ENCODE measurements around the gene SPPL3.

Gene SPPL3

GRCh38 chr12:120851944-120852343, 52.2 kb downstream of the SPPL3 start:
- Histone ChIP-seq H3K27me3 (ENCODE audit: control insufficient read depth, insufficient read depth, low read length) (no peaks in the 10 kb centered on the region), H3K36me3 (ENCODE audit: insufficient read depth, low read length) (no peaks in the 10 kb centered on the region), H3K4me2 (ENCODE audit: low read length) (no peak overlapping the region), H3K4me3 (ENCODE audit: low read length) (no peak overlapping the region), H3K9ac (ENCODE audit: low read depth, low read length) (no peak overlapping the region), H3K4me1 (ENCODE audit: control insufficient read depth, insufficient read depth, low read length) (peaks cover 20% of the 10 kb centered on the region), H3K9me3 (replicated peaks; ENCODE audit: low read length) (no peaks in the 10 kb centered on the region)

DNA sequence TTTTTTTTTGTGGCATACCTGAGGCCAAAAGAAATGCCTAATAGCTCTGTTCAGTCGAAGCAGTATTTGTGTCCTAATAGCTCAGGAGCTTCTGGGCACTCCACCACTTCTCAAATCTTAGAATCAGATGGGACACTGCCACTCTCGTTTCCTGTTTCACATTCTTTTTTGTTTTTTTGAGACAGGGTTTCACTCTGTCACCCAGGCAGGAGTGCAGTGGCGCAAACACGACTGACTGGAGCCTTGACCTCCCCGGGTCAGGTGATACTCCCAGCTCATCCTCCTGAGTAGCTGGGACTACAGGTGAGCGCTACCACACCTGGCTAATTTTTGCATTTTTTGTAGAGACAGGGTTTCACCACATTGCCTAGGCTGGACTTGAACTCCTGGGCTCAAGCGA, 52.7 kb downstream of the SPPL3 start:
- no peaks in the 10 kb centered on the region for H3K27me3 ChIP-seq (ENCODE audit: control insufficient read depth, insufficient read depth, low read length)
- no peaks in the 10 kb centered on the region for H3K36me3 ChIP-seq (ENCODE audit: insufficient read depth, low read length)
- H3K4me3 ChIP-seq (ENCODE audit: low read length) = no peak overlapping the region
- no peak overlapping the region for H3K9ac ChIP-seq (ENCODE audit: low read depth, low read length)
- no peaks in the 10 kb centered on the region for H3K9me3 ChIP-seq (replicated peaks; ENCODE audit: low read length)
- no peak overlapping the region for H3K4me2 ChIP-seq (ENCODE audit: low read length)
- H3K4me1 ChIP-seq (ENCODE audit: control insufficient read depth, insufficient read depth, low read length) = peaks cover 24% of the 10 kb centered on the region

- Histone ChIP-seq H3K9ac (ENCODE audit: low read depth, low read length) (no peak overlapping the region), H3K36me3 (ENCODE audit: insufficient read depth, low read length) (no peaks in the 10 kb centered on the region), H3K4me2 (ENCODE audit: low read length) (peak overlapping the region; percentile 11), H3K4me3 (ENCODE audit: low read length) (no peak overlapping the region), H3K9me3 (replicated peaks; ENCODE audit: low read length) (no peaks in the 10 kb centered on the region), H3K4me1 (ENCODE audit: control insufficient read depth, insufficient read depth, low read length) (peaks cover 27% of the 10 kb centered on the region), H3K27me3 (ENCODE audit: control insufficient read depth, insufficient read depth, low read length) (no peaks in the 10 kb centered on the region)
These were observed 54.4 kb downstream of the SPPL3 start for GRCh38 chr12:120849765-120850164.

DNA sequence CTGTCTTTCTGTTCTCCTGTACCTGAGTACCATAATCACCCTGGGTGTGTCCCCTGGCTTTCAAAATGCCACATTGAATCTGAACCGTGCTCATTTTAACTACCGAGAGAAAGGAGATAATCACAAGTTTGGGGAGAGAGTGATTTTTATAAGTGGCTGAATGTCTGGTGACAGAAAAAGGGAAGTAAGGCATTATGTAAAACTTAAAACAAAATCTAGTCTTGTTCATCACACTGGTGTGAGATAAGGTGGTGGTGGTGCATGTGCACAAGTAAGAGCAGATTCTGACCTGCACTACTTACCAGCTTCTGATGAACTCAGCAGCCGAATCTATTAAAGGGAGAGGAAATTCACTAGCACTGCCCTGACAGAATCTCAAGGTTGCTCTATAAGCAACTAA, 56.3 kb downstream of the SPPL3 start:
- peaks cover 21% of the 10 kb centered on the region for H3K4me1 ChIP-seq (ENCODE audit: control insufficient read depth, insufficient read depth, low read length)
- H3K27me3 ChIP-seq (ENCODE audit: control insufficient read depth, insufficient read depth, low read length) = no peaks in the 10 kb centered on the region

DNA sequence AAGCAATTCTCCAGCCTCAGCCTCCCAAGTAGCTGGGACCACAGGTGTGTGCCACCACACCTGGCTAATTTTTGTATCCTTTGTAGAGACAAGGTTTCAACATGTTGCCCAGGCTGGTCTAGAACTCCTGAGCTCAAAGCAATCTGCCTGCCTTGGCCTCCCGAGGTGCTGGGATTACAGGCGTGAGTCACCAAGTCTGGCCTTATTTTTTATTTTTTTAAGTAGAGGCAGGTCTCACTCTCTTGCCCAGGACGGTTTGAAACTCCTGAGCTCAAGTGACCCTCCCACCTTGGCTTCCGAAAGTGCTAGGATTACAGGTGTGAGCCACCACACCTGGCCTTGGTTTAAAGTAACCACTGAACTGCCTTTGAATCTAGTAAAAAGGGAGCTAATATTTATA, 56.8 kb downstream of the SPPL3 start:
- Histone ChIP-seq H3K4me3 (ENCODE audit: low read length) (no peak overlapping the region), H3K9ac (ENCODE audit: low read depth, low read length) (no peak overlapping the region), H3K4me1 (ENCODE audit: control insufficient read depth, insufficient read depth, low read length) (peaks cover 25% of the 10 kb centered on the region), H3K4me2 (ENCODE audit: low read length) (no peak overlapping the region), H3K9me3 (replicated peaks; ENCODE audit: low read length) (no peaks in the 10 kb centered on the region), H3K27me3 (ENCODE audit: control insufficient read depth, insufficient read depth, low read length) (no peaks in the 10 kb centered on the region), H3K36me3 (ENCODE audit: insufficient read depth, low read length) (no peaks in the 10 kb centered on the region)

More for the DNA sequence above, 56.3 kb downstream of the SPPL3 start:
- Histone ChIP-seq H3K9ac (ENCODE audit: low read depth, low read length) (no peak overlapping the region), H3K9me3 (replicated peaks; ENCODE audit: low read length) (no peaks in the 10 kb centered on the region), H3K4me3 (ENCODE audit: low read length) (no peak overlapping the region), H3K4me2 (ENCODE audit: low read length) (no peak overlapping the region), H3K36me3 (ENCODE audit: insufficient read depth, low read length) (no peaks in the 10 kb centered on the region)

DNA sequence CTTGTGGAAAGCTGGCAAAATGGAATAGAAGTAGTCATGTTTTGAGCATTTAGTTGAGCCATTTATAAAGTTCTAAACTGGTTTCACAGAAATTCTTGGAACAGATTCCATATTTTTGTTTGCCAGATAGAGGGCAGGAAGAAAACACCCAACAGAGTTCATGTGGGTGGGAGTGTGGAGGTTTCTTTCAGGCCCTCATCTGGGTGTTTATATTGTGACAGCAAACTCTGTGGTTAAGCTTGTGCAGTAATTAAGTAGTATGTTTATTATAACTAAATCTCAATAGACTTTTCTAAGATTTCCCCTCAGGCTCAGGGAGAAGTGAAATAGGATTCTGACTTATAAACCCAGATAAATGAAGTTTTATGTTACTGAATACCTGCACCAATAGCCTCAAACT, 57.4 kb downstream of the SPPL3 start:
- no peak overlapping the region for H3K4me2 ChIP-seq (ENCODE audit: low read length)
- H3K27me3 ChIP-seq (ENCODE audit: control insufficient read depth, insufficient read depth, low read length) = no peaks in the 10 kb centered on the region
- peaks cover 26% of the 10 kb centered on the region for H3K4me1 ChIP-seq (ENCODE audit: control insufficient read depth, insufficient read depth, low read length)
- no peaks in the 10 kb centered on the region for H3K36me3 ChIP-seq (ENCODE audit: insufficient read depth, low read length)
- H3K9me3 ChIP-seq (replicated peaks; ENCODE audit: low read length) = no peaks in the 10 kb centered on the region
- H3K9ac ChIP-seq (ENCODE audit: low read depth, low read length) = no peak overlapping the region
- H3K4me3 ChIP-seq (ENCODE audit: low read length) = no peak overlapping the region

- H3K27me3 ChIP-seq (ENCODE audit: control insufficient read depth, insufficient read depth, low read length) = no peaks in the 10 kb centered on the region
- no peaks in the 10 kb centered on the region for H3K9me3 ChIP-seq (replicated peaks; ENCODE audit: low read length)
- H3K36me3 ChIP-seq (ENCODE audit: insufficient read depth, low read length) = no peaks in the 10 kb centered on the region
- no peak overlapping the region for H3K4me2 ChIP-seq (ENCODE audit: low read length)
- no peak overlapping the region for H3K9ac ChIP-seq (ENCODE audit: low read depth, low read length)
- peaks cover 26% of the 10 kb centered on the region for H3K4me1 ChIP-seq (ENCODE audit: control insufficient read depth, insufficient read depth, low read length)
- no peak overlapping the region for H3K4me3 ChIP-seq (ENCODE audit: low read length)
These were observed 58.5 kb downstream of the SPPL3 start for GRCh38 chr12:120845696-120846095.

- no peaks in the 10 kb centered on the region for H3K36me3 ChIP-seq (ENCODE audit: insufficient read depth, low read length)
- H3K4me1 ChIP-seq (ENCODE audit: control insufficient read depth, insufficient read depth, low read length) = peaks cover 22% of the 10 kb centered on the region
- no peaks in the 10 kb centered on the region for H3K9me3 ChIP-seq (replicated peaks; ENCODE audit: low read length)
- H3K4me3 ChIP-seq (ENCODE audit: low read length) = no peak overlapping the region
- no peaks in the 10 kb centered on the region for H3K27me3 ChIP-seq (ENCODE audit: control insufficient read depth, insufficient read depth, low read length)
- H3K4me2 ChIP-seq (ENCODE audit: low read length) = no peak overlapping the region
- H3K9ac ChIP-seq (ENCODE audit: low read depth, low read length) = no peak overlapping the region
These were observed 59.2 kb downstream of the SPPL3 start for GRCh38 chr12:120844768-120845449.

DNA sequence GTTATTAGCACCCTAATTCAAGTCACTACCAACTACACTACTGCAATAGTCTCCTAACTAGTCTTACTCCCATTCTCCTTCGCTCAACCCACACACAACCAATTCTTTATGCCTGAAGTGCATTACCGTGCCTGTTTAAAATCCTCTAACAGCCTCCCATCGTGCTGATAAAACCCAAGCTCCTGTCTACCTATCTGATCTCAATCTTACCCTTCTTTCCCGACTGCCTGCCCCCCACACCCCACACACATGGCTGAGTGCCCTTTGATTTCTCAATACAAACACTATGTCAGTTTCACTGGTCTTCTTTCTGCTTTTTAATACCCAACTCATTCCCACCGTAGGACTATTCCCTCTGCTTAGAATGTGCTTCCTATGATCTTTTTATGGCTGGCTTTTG, 59.9 kb downstream of the SPPL3 start:
- Histone ChIP-seq H3K4me2 (ENCODE audit: low read length) (no peak overlapping the region), H3K4me3 (ENCODE audit: low read length) (no peak overlapping the region), H3K36me3 (ENCODE audit: insufficient read depth, low read length) (no peaks in the 10 kb centered on the region), H3K9me3 (replicated peaks; ENCODE audit: low read length) (no peaks in the 10 kb centered on the region), H3K27me3 (ENCODE audit: control insufficient read depth, insufficient read depth, low read length) (no peaks in the 10 kb centered on the region), H3K4me1 (ENCODE audit: control insufficient read depth, insufficient read depth, low read length) (peaks cover 16% of the 10 kb centered on the region), H3K9ac (ENCODE audit: low read depth, low read length) (no peak overlapping the region)

DNA sequence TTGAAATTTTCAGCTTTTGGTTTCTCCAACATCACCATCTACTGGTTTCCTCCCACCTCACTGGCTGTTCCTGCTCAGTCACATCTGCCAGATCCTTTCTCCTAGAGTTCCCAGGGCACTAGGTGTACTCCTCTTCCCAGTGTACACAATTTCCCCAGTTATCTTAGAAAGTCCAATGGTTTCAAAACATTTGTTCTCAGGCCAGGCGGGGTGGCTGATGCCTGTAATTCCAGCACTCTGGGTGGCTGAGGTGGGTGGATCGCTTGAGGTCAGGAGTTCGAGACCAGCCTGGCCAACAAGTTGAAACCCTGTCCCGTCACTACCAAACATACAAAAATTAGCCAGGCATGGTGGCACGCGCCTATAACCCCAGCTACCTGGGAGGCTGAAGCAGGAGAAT, 60.7 kb downstream of the SPPL3 start:
- H3K4me2 ChIP-seq (ENCODE audit: low read length) = no peak overlapping the region
- H3K36me3 ChIP-seq (ENCODE audit: insufficient read depth, low read length) = no peaks in the 10 kb centered on the region
- H3K9me3 ChIP-seq (replicated peaks; ENCODE audit: low read length) = no peaks in the 10 kb centered on the region
- H3K4me1 ChIP-seq (ENCODE audit: control insufficient read depth, insufficient read depth, low read length) = peaks cover 16% of the 10 kb centered on the region
- H3K9ac ChIP-seq (ENCODE audit: low read depth, low read length) = no peak overlapping the region
- H3K27me3 ChIP-seq (ENCODE audit: control insufficient read depth, insufficient read depth, low read length) = no peaks in the 10 kb centered on the region
- H3K4me3 ChIP-seq (ENCODE audit: low read length) = no peak overlapping the region

DNA sequence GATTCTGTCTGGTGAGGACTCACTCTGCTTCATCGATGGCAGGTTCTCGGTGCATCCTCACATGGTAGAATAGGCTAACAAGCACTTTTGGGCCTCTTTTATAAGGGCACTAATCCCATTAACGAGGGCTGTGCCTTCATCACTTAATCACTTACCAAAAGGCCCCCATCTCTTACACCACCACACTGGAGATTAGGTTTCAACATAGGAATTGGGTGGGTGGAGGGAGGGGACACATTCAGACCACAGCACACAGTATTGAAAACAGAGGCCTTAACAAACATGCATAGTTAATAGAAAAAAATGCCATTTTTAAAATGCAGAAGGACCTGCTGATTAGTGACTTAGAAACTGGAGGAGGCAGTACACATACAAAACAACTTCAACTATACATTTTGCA, 61.6 kb downstream of the SPPL3 start:
- Histone ChIP-seq H3K9ac (ENCODE audit: low read depth, low read length) (no peak overlapping the region), H3K9me3 (replicated peaks; ENCODE audit: low read length) (no peaks in the 10 kb centered on the region), H3K4me3 (ENCODE audit: low read length) (no peak overlapping the region), H3K36me3 (ENCODE audit: insufficient read depth, low read length) (no peaks in the 10 kb centered on the region), H3K4me2 (ENCODE audit: low read length) (no peak overlapping the region), H3K4me1 (ENCODE audit: control insufficient read depth, insufficient read depth, low read length) (peaks cover 16% of the 10 kb centered on the region), H3K27me3 (ENCODE audit: control insufficient read depth, insufficient read depth, low read length) (no peaks in the 10 kb centered on the region)

GRCh38 chr12:120841525-120841924, 62.6 kb downstream of the SPPL3 start:
- Histone ChIP-seq H3K4me1 (ENCODE audit: control insufficient read depth, insufficient read depth, low read length) (peaks cover 10% of the 10 kb centered on the region), H3K27me3 (ENCODE audit: control insufficient read depth, insufficient read depth, low read length) (no peaks in the 10 kb centered on the region), H3K4me2 (ENCODE audit: low read length) (no peak overlapping the region), H3K4me3 (ENCODE audit: low read length) (no peak overlapping the region), H3K36me3 (ENCODE audit: insufficient read depth, low read length) (no peaks in the 10 kb centered on the region), H3K9ac (ENCODE audit: low read depth, low read length) (no peak overlapping the region), H3K9me3 (replicated peaks; ENCODE audit: low read length) (no peaks in the 10 kb centered on the region)
